Prostate gland (tissue), 2 donors: ENCODE results near the gene CFAP99. TPM values are rescaled to one million over a fixed set of nuclear protein-coding genes. Genes with fewer than 3 reads are reported as not detected.
A peak's percentile ranks its signal among the peaks of the same experiment; 100 is the strongest.

ENCODE experiments used
- DNase-seq: peaks from one replicate; pipeline ENCODE4 v3.0.0-alpha.2; 2019; ENCODE audit warnings: low spot score
- H3K27ac ChIP-seq, 2 donors: fragments of 200-600 bp; sonication (generic); 2 replicates each; pipeline ENCODE4 v1.5.1; 2017 to 2019
- H3K27me3 ChIP-seq: fragments of 200-600 bp; sonication (generic); replicated peaks from 2 replicates; pipeline ENCODE4 v1.5.1; 2019; ENCODE audit not compliant: insufficient read depth
- H3K36me3 ChIP-seq, 2 donors: fragments of 200-600 bp; sonication (generic); 1 replicate in 1 of 2; 2 replicates in 1 of 2; pipeline versions ENCODE4 v1.5.1 to v1.8.1; 2017 to 2019
- H3K4me1 ChIP-seq: fragments of 200-600 bp; sonication (generic); replicated peaks from 2 replicates; pipeline ENCODE4 v1.5.1; 2019
- H3K4me3 ChIP-seq, 2 donors: fragments of 200-600 bp; sonication (generic); 2 replicates each; pipeline ENCODE4 v1.5.1; 2017 to 2019
- H3K9me3 ChIP-seq: fragments of 200-600 bp; sonication (generic); 2 replicates; pipeline ENCODE4 v1.5.1; 2017
- CTCF ChIP-seq, 4 experiments: fragments of 200-600 bp in 2 of 4; fragments of 450-650 bp in 2 of 4; sonication (generic) in 2 of 4; IDR thresholded peaks; 1 replicate in 3 of 4; 2 replicates in 1 of 4; pipeline ENCODE4 v1.5.1; 2016 to 2019; ENCODE audit warnings: antibody characterized with exemption in 4 of 4, mild to moderate bottlenecking in 2 of 4, moderate library complexity in 2 of 4
- POLR2A ChIP-seq: fragments of 450-650 bp; IDR thresholded peaks from one replicate; pipeline ENCODE4 v1.6.1; 2016; ENCODE audit warnings: antibody characterized with exemption, mild to moderate bottlenecking
- POLR2AphosphoS5 ChIP-seq: sonication (generic); formaldehyde crosslinking; IDR thresholded peaks from one replicate; pipeline ENCODE4 v1.6.1; 2017; ENCODE audit warnings: antibody characterized with exemption
- WGBS: methylation state at CpG from one replicate; pipeline ENCODE4 v1.1.5; 2018; 5-methylcytosine and 5-hydroxymethylcytosine counted together
- intact Hi-C: fragments of 100-400 bp; cut with DNase I; formaldehyde crosslinking; loops from one replicate; pipeline ENCODE4 v1.14.2; 2022
- total RNA-seq, 2 donors: library from RNA; depleted of rRNA; stranded (reverse); fragments of >200 nt; gene quantifications; one replicate each; pipeline ENCODE4 v1.1.0, GENCODE V29; 2016

CFAP99 gene
- total RNA-seq, 2 donors from 2014 or later, result 0.18 to 7.4 TPM

- DNase-seq, result no peak
- H3K9me3 ChIP-seq, result no peaks in the 10 kb centered on the region
- no peak overlapping the region for H3K27ac ChIP-seq
- WGBS, result 69% methylated on average over 38 of the region's 38 CpGs
- H3K27me3 ChIP-seq, result no peaks in the 10 kb centered on the region
- no peak overlapping the region for H3K4me3 ChIP-seq
- intact Hi-C loops, result no loop called here
- H3K36me3 ChIP-seq, result no peaks in the 10 kb centered on the region
- TF ChIP-seq CTCF (IDR thresholded peaks at IDR 0.05) (no peak), POLR2AphosphoS5 (no peak), POLR2A (no peak)
- no peaks in the 10 kb centered on the region for H3K4me1 ChIP-seq
These were observed 40.1 kb downstream of the CFAP99 start for GRCh38 chr4:2458546-2459491.

- H3K27ac ChIP-seq, result no peak overlapping the region
- no peak for TF ChIP-seq POLR2AphosphoS5
- no peak for TF ChIP-seq CTCF (IDR thresholded peaks at IDR 0.05)
- TF ChIP-seq POLR2A, result no peak
- H3K4me3 ChIP-seq, result no peak overlapping the region
- no peaks in the 10 kb centered on the region for H3K4me1 ChIP-seq
- no peaks in the 10 kb centered on the region for H3K27me3 ChIP-seq
- no peaks in the 10 kb centered on the region for H3K36me3 ChIP-seq
- WGBS, result 93% methylated on average over 19 of the region's 19 CpGs
- intact Hi-C loops, result loop anchor here (5.0 to 10.0 kb wide), 2 partner anchors 237 to 405 kb away; no protein-coding TSS in a partner anchor
- no peak for DNase-seq
- no peaks in the 10 kb centered on the region for H3K9me3 ChIP-seq
These were observed 41.0 kb downstream of the CFAP99 start for GRCh38 chr4:2459589-2460349.

GRCh38 chr4:2461246-2461960, 42.6 kb downstream of the CFAP99 start:
- no peaks in the 10 kb centered on the region for H3K4me1 ChIP-seq
- intact Hi-C loops, result loop anchor here (5.0 to 10.0 kb wide), 2 partner anchors 239 to 403 kb away; no protein-coding TSS in a partner anchor
- H3K27me3 ChIP-seq, result no peaks in the 10 kb centered on the region
- H3K27ac ChIP-seq, result no peak overlapping the region
- H3K9me3 ChIP-seq, result no peaks in the 10 kb centered on the region
- TF ChIP-seq POLR2A (no peak), POLR2AphosphoS5 (no peak), CTCF (IDR thresholded peaks at IDR 0.05) (no peak)
- H3K4me3 ChIP-seq, result no peak overlapping the region
- DNase-seq, result no peak
- 85% methylated on average over 12 of the region's 15 CpGs for WGBS
- H3K36me3 ChIP-seq, result no peaks in the 10 kb centered on the region

- 8% methylated on average over 37 of the region's 99 CpGs for WGBS
- TF ChIP-seq POLR2A (no peak), POLR2AphosphoS5 (no peak), CTCF (IDR thresholded peaks at IDR 0.05) (peak in 3 of 4 experiments; percentile 44 to 67 (median 65))
- H3K27ac ChIP-seq, result peak overlapping the region in 1 of 2 donors; percentile 48
These were observed 43.6 kb downstream of the CFAP99 start for GRCh38 chr4:2462218-2462991.

More at GRCh38 chr4:2462218-2462991, 43.6 kb downstream of the CFAP99 start:
- Histone ChIP-seq H3K4me1 (no peaks in the 10 kb centered on the region), H3K27me3 (no peaks in the 10 kb centered on the region), H3K4me3 (peak overlapping the region; percentile 45 to 52), H3K36me3 (no peaks in the 10 kb centered on the region), H3K9me3 (no peaks in the 10 kb centered on the region)
- intact Hi-C loops, result loop anchor here (5.0 to 10.0 kb wide), 2 partner anchors 240 to 402 kb away; no protein-coding TSS in a partner anchor
- DNase-seq, result peak; percentile 42
